GM21576 (cell line): ENCODE results near the gene PRSS50.

ENCODE experiments used
- ATAC-seq: cut with Tn5 transposase; IDR thresholded peaks from one replicate; pipeline ENCODE4 v1.9.1; 2021; ENCODE audit warnings: mild to moderate bottlenecking, moderate library complexity; ENCODE audit not compliant: unreplicated experiment

Gene PRSS50

DNA sequence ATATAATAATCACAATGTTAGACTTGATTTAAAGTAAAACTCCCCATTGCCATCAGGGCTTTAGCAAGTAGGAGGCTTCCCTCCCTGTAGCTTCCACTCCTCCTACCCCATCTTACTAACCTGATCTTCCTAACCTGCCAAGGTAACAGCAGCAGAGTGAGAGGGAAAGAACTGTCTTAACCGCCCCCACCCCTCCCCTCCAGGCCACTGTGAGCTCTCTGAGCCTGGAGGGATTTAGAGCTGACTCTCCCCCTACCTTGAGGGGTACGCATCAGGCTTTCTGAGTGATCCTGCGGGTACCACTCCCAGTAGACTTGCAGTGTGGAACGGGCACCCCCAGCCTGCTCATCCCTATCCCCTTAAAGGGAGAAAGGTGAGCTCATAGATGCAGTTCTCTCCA lies 11.4 kb upstream of the PRSS50 start:
- ATAC-seq = no peak

DNA sequence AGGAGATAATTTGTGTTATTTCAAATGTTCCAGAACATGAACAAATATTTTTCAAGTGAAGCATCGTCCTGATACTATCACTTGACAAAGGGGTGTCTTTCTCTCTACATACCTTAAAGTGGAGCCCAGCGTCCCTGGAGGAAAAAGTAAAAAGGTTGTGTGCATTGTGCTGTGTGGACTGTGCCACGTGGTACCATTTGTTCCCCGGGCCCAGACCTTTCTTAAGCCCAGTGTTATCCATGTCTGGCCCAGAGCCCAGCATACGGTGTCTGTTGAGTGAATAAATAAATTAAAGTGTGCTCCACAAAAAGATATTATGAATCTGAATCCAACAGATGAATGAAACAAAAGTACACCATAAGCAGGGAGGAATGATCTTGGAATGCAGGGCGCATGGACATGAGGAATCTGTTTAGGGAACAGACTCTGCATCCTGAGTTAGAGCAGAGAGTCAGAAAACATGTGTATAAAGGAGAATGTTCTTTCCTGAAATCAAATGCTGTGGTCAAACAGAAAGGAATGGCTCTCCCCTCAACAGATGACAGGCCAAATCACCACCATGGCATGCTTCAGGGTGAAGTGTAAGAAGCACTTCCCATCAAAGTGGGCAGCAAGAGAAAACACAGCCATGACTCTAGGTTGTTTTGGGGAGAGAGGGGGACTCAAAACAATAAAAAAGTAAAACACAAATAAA lies 8.1 kb upstream of the PRSS50 start:
- no peak for ATAC-seq

DNA sequence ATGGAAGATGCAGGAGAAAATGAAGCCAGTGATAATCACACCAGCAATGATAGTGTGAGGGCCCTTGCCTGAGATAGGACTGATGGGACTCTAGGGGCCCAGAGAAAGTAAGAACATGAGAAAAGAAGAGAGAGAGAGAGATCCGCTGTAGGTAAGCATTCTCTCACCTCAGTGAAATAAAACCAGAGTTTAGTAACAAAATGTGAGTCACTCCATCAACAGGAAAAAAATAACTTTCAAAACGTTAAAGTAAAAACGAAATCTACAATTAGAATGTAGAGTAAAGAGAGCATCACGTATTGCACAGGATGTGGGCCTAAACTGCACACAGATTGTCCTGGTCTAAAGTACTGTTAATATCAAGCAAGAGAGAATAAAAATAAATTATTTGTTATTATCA lies 6.8 kb upstream of the PRSS50 start:
- ATAC-seq = no peak

DNA sequence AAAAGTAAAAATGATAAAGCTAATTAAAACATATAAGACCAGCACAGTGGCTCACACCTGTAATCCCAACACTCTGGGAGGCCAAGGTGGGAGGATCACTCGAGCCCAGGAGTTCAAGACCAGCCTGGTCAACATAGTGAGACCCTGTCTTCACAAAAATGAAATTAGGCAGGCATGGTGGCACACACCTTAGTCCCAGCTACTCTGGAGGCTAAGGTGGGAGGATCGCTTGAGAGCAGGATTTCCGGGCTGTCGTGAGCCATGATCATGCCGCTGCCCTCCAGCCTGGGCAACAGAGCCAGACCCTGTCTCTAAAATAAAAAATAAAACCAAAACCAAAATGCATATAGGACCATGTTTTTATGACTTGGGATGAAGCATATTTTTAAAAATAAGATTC lies 4.8 kb upstream of the PRSS50 start:
- no peak for ATAC-seq

DNA sequence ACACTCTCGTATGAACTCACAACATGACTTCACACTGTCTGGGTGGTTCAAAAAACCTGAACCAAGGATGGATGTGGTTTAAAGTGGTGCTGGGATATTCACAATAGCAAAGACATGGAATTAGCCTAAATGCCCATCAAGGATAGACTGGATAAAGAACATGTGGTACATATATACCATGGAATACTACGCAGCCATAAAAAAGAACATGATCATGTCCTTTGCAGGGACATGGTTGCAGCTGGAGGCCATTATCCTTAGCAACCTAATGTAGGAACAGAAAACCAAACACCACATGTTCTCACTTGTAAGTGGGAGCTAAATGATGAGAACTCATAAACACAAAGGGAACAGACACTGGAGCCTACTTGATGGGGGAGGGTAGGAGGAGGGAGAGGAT lies 3.3 kb upstream of the PRSS50 start:
- ATAC-seq = no peak

DNA sequence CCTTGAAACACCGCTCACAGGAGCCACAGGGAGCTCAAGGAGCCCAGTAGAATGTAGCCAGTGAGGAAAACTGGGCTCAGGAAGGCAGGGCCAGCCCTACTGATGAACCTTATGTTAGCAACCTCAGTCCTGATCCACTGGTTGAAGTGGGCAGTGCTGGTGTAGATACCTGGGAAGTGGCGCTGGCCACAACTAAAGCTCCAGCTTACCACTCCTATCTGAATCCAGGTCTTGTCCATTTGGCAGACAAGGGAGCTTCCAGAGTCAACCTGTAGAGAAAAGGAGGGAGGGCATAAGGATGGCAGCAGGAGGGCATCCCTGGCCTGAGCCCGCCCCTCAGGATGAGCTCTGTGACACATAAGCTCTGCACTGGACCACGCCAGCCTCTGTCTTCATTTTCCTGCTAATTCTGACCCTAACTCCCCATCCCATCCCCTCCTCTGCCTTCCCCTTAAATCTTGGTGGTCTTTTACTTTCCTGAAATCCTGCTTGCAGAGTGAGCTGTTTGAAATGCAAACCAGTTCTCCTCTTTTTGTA lies 2.1 kb upstream of the PRSS50 start:
- no peak for ATAC-seq

DNA sequence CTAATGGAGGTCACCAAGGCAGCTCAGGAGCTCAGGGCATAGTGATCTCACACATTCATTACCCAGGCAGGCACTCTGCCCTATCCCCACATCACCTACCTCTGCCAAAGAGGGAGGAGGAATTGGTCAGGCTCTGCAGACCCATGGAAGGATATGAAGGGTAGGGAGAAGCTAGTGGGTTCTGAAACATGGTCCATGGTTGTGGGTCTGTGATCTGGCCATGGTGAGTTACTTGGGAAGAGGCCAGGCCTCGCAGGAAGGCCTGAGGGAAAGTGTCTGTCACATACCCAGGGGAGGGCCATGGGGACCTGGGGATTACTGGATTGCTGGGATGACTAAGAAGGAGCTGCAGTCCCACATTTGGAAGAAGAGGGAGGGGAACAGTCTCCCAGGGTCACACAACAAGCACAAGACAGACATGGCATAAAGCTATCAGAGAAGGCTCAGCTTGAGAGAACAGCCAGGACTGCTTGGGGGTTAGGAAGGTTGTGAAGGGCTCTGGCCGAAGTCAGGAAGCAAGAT lies 1.4 kb upstream of the PRSS50 start:
- ATAC-seq = no peak

DNA sequence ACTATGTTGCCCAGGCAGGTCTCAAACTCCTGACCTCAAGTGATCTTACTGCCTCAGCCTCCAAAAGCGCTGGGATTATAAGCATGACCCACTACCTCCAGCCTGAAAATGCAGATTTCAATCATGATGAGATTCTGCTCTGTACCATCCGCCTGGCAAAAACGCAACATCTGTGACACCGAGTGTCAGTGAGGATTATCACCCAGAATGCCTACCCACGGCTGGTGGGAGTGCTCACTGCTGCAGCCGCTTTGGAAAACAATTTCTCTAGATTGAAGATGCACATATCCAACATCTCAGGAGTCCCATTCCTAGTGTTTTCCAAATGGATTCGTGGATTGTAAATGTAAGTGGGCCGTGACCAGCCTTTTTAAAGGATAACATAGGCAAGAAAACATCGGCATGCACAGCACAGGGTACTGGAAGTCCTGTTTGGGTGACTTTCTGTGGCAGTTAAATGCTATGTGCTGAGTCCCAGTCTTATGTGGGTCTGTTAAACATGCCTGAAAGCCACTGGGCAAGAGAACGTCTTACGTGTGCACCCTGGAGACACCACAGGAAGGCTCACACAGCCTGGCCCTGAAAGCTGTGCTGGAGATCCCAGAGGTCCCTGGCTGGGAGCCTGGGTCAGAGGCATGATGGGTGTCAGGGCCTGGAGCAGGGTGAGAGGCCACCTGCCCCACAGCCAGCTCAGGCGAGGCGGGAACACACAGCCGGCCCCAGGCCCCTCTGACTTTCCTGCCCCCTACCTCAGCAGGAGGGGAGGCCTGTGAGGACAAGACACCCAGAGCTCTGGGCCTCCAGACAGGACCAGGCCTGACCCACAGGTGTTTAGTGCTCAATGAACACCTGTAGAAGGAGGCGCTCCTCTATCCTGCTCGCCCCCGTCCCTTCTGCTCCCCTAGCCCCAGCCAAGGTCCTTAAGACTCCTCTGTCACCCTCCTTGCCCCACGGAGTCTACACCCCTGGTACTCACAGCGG lies 918 bp downstream of the PRSS50 start:
- no peak for ATAC-seq

DNA sequence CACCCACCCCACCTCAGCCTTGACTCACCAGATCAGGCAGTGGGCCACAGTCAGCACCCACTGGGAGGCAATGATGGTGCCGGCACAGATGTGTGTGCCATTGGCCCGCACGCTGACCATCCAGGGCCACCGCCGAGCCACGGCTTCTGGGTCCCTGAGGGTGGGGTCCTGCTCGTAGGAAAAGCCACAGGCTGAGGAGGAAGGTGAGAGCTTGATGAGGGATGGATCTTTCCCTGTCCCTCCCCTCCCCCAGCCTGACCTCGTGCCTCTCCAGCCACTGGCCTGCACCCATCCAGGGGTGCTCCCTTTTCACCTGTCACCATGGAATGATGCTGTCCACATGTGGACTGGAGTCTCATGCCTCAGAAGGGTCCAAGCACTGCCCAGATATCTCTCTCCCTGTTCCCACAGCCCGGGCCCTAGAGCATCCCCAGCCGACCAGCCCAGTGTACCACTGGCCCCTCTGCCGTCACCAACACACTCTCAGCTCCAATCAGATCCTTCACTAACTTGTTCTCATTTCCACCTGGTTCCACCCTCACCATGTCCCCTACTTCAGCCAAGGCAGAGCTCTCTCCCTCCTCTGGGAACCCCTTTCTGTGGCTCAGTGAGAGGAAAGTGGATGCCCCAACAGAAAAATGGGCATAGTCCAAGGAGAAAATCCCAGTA lies 2.0 kb downstream of the PRSS50 start:
- no peak for ATAC-seq

DNA sequence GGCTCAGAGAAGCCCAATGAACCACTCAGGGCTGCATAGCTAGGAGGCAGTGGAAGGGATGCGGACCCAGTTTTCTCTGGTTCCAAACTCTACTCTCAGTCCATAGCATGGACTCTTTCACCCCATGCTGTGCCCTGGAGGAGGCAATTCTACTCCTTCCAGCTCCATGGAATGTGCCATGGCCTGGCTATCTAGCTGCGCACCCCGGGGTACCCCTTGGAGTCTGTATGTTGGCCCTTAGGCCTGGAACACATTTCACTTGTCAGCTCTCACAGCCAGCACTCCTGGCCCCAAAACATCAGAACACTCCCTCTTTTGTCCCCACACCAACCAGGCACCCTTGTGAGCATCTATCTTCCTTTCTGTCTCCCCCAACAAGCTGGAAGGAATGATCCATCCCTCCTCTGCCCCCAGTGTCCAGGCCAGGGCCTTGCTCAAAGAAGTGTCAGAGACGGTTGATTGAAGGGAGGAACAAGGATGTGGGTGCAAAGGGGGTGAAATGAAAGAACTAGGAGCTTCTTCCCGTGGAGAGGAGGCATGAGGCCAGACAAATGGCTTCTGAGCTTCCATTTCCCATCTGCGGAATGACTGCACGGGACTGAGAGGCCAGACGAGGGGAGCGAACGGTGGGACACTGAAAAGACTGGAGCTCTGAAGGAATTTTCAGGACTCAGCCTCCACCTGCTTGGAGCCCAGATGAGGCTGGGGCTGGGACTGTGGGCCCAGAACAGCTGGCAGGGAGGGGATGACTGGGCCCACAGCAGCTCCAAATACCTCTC lies 2.8 kb downstream of the PRSS50 start:
- no peak for ATAC-seq

DNA sequence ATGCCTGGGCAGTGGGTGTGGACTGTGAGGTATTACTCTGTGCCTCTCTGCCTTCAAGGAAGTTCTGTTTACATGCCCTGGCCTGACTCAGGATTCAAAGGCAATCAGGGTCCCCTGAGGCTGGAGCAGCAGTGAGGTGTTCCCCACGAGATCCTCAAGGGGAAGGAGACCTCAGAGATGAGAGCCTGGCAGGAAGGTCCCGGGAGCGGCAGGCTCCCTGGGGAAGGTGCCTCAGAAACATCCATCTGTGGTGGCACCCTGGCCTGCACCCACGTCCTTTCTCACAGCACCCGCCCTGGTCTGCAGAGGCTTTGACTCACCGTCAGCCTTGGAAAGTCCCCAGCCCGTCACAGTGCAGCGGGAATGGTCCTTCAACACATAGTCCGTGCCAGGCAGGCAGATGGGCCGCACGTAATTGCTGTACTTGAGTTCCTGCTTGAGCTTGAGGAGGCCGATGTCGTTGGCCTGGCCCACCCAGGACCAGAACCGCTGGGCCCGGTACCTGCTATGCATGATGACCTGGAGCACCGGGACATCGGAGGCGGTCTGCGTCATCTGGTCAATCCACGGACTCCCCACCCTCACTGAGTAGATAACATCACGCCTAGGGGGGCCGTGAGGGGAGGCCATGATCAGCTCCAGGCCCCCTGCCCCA lies 3.6 kb downstream of the PRSS50 start:
- no peak for ATAC-seq

DNA sequence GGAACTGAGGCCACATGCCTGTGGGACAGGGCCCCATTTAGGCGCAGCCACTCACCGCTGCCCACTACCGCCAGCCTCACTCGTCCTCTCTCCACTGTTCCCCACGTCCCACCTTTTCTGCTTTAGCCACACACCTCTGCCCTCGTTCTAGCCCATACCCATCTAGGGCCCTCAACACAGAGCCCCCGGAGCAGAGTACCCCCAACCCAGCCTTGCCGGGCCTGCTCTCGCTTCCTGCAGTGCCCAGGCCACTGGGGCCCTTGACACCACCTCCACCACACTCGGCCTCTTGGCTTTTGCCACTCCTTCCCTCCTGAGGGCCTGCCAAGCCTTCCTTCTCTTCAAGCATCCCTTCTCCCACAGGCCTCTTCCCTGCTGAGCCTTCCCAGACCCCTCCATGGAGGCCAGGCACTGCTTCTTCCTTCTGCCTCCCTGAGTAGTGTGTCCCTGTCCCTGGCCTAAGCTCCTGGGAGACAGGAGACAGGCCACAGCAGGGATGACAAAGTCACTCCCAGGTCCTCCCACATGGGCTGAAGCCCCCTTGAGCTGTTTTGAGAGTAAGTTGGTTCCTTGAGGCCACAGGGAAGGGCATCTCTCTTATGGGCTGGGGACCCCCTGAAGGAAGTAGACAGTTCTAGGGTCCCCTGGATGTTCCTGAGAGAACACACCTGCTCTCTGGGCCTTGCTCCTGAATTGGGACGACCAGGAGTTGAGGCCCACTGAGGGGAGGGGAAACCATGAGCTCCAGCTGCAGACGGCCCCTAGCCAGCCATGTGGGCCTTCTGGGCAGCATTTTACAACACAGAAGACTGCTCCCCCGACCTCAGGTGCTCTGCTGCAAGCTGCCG lies 4.4 kb downstream of the PRSS50 start:
- ATAC-seq = no peak

DNA sequence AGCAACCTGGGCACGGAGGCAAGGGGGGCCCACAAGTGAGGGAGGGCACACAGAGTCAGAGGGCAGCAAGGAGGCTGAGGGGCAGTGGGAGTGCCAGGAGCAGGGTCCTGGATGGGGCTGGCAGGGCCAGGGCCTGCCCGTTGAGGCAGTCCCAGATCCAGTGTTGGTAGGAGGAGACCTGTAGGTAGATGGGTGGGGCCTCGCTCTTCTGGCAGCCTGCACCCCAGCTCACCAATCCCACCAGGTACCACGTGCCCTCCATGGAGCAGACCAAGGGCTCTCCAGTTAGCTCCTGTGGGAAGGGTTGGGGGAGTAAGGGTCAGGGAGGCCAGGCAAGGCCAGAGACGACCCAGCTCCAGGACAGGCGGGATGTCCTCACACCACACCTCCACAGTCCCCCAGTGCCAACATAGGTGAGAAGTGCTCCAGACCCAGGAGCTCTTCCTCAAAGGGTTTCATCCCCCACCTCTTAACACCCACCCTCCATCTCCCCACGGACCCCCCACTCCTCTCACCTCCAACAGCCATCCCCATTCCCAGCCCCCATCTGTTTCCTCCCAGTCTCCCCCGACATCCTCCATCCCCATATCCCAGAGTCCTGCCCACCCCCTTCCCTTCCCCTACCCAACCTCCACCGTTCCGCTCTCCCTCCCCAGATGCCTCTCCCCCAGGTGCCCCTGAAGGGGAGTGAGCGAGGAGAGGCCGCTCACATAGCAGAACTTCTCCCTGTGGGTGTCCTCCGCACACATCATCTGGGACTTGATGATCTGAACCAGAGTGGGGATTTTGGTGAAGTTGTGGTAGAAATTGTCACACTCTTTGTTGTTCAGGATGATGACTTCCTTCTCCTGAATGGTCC lies 5.2 kb downstream of the PRSS50 start:
- no peak for ATAC-seq

DNA sequence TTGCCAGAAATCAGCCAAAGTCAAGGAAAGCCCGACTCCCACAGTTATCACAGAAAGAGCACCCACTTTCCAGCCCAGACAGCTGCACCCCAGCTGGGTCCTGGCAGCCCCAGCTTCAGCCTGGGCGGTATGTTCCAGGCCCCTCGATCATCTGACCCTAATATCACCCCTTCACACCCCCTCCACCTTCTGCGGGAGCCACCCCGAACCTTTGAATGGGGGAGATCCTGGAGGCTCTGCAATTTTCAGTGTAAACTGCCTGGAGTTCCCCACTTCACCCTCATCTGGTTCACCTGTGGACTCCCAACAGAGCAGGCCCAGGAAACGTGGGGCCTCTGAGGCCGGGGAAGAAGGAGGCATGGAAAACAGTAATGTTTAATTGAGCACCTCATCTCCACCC lies 5.9 kb downstream of the PRSS50 start:
- ATAC-seq = no peak

DNA sequence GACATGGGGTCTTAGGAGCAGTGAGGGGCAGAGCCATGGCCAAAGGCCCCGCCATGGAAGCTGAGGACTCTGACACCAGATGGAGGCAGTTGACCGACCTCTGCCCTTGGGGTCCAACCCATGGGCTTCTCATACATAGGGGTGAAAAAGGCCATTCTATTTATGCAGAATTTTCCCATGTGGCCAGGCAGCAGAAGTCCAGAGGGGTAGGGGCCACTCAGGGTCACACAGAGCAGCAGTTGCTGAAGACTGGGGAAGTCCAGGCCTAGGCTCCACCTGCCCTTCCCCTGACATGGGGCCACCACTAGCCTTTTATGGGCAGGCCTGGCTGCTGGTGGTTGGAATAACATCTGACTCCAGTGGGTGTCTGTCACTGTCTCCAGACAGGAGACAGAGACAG lies 6.4 kb downstream of the PRSS50 start:
- ATAC-seq = no peak

DNA sequence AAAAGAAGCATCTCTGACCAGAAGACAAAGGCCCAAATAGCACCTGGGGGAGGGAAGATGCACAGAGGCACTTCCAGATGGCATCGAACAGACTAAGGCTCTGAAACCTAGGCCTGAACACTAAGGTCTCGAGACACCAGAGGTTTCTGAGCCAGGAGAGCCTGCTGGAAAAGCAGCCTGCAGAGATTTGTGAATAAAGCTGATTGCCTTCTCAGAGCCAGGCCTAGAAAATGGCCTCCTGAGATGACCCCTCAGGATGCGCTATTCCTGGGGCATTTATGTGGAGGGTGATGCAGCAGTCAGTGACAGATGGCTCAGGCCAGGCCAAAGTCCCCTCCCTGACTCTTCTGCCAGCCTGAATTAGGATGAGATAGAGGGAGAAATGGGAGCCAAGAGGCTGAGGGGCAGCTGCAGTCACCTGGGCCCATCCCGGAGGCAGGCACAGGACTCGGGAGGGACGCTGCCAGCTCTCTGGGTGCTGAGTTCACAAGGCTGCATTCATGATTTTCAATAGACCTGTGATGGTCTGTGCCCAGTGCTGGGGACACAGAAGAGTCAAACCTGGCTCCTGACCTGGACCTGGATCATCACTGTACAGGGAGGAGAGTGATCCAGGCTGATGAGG lies 6.9 kb downstream of the PRSS50 start:
- no peak for ATAC-seq

DNA sequence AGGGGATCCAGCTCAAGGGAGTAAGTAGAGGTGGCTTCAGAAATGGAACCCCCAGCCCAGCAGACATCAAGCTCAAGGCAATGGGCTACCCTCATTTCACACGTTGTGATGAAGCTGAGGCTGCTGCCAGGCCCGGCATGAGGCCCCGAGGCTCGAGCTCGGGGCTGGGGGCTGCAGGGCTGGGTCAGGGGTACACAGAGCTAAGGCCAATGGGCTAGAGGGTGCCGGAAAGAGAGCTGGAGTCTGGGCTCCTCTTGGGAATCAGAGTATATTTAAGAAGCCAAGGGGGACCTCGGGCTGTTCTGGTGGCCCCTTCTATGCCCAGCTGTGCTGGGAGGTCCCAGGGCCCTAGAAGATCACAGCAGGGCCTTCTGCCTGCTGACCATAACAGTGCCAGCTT lies 7.4 kb downstream of the PRSS50 start:
- ATAC-seq = no peak

DNA sequence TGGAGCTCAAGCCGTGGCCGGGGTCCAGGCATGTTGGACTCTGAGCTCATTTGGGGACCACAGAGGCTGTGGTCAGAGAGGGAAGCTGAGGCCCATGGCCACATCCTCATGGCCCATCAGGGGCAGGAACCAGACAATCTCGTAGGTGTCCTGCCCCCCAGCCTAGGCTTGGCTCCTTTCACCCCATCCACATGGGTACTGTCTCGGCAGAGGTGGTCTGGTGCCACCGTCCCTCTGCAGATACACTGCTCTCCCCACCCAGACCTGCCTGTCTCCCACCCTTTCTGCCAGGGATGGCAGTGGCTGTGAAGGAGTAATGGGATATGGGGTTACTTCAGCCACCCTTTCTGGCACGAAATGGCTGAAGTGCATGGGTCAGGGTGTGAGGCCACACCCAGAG lies 7.9 kb downstream of the PRSS50 start:
- no peak for ATAC-seq
